Stimulated activated CD4-positive, alpha-beta T cell treated with anti-CD3 and anti-CD28 coated beads, Interleukin-1b, Interleukin-23, amount 100 ng/mL, for 1 hour (primary cell): Measurements from ENCODE around the gene SNORC.
"Not testable (repeated sequence)": the region's sequence is repeated elsewhere in the genome, so short reads cannot be mapped to it uniquely, and the experiment has no call there.

Experiments used
- DNase-seq, 2 donors: peaks; one replicate each; pipeline ENCODE4 v3.0.0-alpha.2; 2020; ENCODE audit warnings: low read depth in 2 of 2

The SNORC gene

DNA sequence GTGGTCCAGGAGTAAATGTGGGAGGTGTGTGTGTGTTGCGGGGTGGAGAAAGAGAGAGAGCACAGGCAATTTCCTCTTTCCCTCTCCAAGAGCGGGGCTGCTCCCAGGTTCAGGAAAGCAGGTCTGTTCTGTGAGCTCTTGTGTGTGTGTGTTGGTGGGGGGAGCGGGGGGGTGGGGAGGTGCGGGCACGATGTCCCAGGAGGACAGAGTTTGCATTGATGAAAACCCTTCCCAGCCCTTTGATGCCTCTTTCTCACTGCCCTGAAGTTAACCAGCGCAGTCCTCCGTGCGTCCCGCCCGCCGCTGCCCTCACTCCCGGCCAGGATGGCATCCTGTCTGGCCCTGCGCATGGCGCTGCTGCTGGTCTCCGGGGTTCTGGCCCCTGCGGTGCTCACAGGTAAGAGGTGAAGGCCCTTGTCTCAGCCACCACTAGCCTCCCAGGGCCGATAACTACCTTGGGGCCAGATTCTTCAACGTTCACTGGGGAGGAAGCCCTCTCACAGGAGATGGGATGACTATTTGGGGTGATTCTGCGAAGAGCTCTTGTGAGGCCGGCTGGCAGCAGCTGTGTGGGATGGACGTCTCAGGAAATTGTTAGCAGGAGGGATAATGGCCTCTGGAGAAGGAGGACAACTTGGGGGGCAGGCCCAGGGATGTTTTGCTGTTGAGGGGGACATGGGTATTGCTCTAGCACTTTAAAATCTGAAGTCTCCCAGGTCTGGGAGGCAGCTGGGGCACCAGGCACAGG is at the start of gene SNORC:
TSS of gene SNORC (plus strand) at position 247 of the 748 bp plus-strand sequence. CDS start at position 325, 78 bp downstream.
- DNase-seq: no peak

GRCh38 chr2:232829988-232830387 is 40.1 kb upstream of the SNORC start:
- no peak for DNase-seq

DNA sequence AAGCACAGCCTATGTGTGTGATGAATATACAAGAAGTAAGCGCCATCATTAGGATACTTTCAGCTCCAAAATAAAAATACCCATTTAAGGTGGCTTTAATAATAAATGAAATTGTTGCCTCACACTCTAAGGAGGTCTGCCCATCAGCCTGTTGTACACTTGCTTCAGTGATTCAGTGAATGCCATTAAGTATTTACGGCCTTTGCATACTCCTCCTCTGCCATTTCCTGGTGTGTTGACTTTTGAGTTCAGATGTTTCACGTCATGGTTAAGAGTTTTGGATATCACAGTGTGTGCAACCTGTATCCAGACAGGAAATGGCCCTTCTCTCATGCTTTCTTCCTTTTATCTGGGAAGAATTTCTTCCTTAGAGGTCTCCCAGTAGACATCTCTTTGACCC is 38.6 kb upstream of the SNORC start:
- DNase-seq: no peak

DNA sequence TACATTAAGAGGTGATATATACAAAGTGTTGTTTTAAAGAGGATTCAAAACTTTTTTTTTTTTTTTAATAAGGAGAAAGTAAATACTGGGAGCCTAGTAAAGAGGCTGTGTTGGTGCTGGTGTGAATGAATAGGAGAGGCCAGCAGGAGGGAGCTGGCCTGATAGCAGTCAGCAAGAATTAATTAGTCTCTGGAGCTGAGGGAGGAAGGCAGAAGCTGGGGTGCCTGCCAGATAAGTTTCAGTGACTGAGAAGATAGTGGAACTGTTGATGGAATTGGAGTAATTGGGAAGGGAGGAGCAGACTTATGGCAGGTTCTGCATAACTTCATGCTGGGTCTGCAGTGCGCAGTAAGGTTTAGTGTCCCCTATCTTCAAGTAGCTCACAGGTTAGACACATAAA is 36.2 kb upstream of the SNORC start:
- no peak for DNase-seq

DNA sequence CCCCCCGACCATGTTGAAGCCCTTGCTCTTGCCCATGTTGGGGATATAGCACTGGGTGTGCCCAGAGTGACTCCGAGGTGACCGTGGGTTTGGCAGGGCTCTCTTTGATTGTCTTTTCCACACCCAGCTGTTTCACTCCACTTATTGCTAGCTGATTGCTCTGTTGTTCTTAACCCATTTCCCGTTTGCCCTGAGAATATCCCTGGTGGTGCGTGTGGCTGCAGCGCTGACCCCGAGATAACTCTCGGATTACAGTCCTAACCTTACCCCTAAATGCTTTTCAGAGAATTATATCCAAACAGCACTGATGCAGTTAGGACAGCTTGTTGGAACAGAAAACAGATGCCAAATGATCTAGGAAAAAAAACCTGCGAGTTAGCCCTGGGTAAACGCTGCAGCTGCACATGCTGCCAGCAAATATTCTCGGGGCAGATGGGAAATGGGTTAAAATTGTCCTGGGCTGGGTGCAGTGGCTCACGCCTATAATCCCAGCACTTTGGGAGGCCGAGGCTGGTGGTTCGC is 34.3 kb upstream of the SNORC start:
- no peak for DNase-seq

DNA sequence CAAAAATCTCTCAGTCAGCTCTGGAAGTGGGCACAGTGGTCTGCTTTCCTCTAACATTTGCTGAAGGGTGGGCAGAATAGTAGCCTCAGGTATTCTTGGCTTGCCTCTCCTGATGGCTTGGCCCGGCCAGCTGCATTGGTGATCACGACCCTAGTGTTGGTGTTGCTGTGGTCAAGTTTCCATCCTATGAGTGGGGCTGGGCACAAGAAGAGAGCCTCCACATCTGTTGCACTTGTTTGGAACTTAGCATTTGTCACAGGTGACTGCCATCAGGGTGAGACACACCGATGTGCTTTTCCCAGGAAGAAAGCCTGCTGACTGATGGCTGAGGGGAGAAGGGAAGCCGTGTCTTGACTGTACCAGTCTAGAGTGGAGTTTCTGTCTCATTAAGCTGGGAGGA is 33.1 kb upstream of the SNORC start:
- no peak for DNase-seq

- DNase-seq: peak; percentile 7 to 28
Observed at GRCh38 chr2:232838406-232838874, 31.6 kb upstream of the SNORC start.

- no peak for DNase-seq
Observed at GRCh38 chr2:232839411-232840079, 30.5 kb upstream of the SNORC start.

- no peak for DNase-seq
Observed at GRCh38 chr2:232842689-232843088, 27.4 kb upstream of the SNORC start.

- DNase-seq: no peak
Observed at GRCh38 chr2:232843834-232844233, 26.2 kb upstream of the SNORC start.

DNA sequence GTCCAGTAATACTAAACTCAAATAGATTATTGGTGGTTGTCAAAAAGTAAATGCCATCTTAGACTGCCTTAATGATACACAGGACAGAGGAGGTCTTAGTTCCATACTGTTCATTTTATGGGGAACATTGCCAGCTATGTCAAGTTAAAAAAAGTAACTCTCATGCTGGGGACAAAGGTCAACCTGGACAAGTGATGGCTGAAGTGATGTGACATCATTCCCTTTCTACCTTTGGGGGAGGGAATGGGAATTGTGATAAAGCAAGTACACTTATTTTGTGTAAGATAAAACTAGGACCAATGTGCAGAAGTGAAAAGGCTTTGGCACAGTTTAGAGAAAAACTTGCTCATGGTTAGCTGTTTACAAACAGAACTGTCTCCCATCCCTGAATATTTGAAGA is 24.0 kb upstream of the SNORC start:
- no peak for DNase-seq

DNA sequence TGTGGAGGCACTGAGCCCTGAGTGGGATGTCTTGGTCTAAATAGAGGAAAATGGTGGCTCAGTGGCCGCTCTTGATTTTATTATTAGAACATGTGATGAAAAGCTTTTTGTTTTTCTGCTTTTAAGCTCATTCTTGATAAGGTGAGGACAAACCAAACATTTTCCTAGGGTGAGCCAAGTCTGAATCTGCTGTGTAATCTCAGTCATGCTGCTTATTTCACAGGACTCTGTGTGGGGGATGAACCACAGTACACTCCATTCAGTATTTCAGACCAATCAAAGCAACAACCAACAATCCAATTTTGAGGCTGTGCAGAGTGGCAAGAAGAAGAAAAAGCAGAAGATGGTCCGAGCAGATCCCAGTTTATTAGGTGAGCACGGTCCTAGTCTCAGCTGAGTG is 20.0 kb upstream of the SNORC start:
- DNase-seq: no peak

- not testable (repeated sequence) for DNase-seq
Observed at GRCh38 chr2:232852081-232852480, 18.0 kb upstream of the SNORC start.

DNA sequence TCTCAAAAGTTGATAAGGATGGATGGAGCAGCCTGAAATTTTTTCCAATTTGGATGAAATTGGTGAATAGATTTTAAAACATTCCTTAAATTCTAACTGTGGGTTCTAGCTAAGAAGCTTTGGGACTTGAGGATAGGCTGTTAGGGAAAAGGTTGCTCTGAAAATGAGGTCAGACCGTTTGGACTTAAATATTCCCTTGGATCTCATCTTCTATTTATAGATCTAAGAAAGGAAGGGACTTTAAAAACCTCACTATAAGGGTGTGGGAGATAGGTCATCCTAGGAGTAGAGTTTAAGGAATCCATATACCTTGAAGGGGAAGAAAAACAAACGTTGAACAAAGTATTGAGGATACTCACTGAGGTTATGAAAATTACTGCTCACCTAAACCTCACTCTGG is 17.4 kb upstream of the SNORC start:
- DNase-seq: no peak

- no peak for DNase-seq
Observed at GRCh38 chr2:232854082-232854481, 16.0 kb upstream of the SNORC start.

GRCh38 chr2:232857158-232857563 is 12.9 kb upstream of the SNORC start:
- DNase-seq: no peak

DNA sequence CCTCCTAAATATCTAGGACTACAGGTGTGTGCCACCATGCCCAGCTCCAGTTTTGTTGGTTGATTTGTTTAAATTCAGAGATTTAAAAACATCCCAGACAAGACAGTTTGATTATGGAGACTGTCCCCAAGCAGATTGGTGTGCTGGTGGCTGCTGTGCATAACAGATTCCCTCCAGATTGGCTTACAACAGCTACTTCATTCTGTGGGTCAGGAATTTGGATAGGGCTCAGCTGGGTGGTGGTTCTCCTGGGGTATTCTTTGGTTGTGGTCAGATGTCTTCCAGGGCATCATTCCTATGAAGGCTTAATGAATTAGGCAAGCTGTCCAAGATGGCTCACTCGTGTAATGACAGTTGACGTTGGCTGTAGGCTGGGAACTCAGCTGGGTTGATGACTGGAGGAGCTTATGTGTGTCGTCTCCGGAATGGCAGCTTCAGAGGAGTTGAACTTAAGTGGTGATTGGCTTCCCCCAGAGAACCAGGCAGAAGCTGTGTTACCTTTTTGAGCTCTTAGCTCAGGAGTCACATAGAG is 10.6 kb upstream of the SNORC start:
- no peak for DNase-seq

DNA sequence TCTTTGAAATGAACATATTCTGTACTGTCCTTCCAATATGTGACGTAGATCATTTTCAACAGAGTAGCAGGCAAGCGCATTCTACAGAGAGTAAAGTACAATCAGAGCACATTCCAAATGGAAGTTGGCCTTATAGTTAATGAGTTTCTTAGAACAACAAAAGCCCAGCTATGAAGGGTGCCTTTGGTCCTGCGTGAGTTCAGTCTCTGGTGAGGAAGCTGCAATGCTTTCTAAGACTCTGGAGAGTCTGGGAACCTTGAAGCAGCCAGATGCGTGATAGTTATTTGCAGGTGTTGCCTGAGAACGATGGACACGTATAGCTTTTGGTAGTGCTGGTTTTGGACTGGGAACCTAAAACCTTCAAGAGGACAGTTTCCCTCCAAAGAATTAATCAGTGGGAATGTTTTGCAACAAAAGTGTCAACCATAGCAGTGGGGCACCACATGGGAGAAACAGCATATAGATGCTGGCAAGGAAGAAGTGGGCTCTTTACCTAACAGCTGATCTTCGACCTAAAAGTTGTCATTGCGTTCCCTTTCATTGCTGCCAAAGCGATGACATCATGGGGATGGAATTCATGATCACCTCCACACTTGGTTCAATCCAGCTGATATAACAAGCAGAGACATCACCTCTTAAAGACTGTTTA is 9.3 kb upstream of the SNORC start:
- DNase-seq: no peak

DNA sequence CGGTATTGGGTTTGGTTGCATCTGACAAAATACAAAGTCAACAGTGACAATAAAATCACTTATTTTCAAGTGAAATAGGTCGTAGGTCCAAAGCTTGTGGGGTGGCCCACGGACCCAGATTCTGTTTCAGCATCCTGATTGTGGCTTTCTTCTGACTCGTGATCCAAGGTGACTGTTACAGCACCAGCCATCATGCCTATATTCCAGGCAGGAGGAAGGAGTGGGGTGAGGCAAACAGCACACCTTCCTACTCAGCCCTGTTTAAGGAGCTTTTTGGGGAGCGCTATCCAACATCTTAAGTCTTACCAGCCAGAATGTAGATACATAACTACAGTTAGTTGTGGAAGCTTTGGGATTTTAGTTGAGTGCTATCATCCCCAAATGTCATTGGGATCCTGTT is 8.7 kb upstream of the SNORC start:
- DNase-seq: no peak

- no peak for DNase-seq
Observed at GRCh38 chr2:232863996-232864395, 6.1 kb upstream of the SNORC start.

GRCh38 chr2:232865165-232865564 is 4.9 kb upstream of the SNORC start:
- DNase-seq: no peak

DNA sequence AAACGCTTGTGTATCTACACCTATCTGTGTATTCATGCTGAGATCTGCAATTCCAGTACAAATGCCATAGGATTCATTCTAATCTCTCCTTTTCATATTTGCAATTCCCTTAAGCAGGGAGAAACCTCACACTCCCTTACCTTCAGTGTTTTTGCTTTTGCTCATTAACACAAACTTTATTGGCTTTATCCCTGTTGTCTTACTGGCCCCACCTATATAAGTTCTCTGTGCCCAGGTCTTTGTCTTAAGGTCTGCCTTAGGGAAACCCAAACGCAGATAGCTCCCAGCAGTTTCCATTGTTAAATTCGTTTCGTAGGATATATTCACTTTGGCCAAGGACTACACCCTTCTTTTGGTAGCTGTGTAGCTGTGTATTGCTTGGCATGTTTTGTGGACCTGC is 4.0 kb upstream of the SNORC start:
- no peak for DNase-seq
